ENCODE data around the gene ZBTB46.

ZBTB46 gene

DNA sequence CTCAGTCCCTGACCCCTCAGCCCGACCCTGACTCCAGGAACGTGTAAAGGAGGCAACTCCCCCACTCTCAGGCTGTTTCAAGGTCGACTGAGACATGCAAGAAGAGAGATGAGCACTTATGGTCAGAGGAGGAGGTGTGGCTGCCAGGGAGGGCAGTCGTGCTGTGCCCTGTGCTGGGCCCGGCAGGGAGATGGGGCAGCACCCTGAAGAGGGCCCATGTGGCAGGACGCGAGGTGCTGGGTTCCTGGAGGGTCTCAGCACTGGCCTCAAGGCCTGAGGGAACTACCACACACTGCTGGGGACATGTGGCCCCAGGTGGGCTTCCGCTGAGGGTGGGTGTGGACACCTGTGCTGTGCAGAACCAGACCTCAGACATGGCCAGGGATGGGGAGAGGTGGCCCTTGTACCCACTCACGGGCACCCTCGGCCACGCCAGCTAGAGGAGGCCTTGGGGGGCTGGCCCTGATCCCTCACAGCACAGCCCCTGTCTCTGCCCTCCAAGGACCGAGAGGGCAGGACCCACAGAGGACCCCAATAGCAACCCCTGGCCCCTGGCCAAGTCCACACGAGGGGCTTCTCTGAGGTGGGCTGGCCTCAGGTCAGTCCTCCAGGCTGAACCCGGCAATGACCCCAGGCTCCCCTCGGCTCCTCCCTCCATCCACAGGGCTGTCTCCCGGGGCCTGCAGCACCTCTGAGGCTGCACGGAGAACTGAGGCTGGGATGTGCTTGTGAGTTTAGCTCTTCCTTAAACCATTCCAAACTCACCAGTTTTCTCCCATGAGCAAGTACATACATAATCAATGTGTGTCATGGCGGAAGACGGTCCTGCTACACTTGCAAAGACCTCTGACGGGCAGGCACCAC lies 82.8 kb downstream of the ZBTB46 start:
- DNase-seq (ENCODE audit: low read depth in 3 of 3, low spot score in 1 of 3) = no peak

- no peak for DNase-seq (ENCODE audit: low read depth in 3 of 3, low spot score in 1 of 3)
These were observed 83.4 kb downstream of the ZBTB46 start for GRCh38 chr20:63747622-63748069.

DNA sequence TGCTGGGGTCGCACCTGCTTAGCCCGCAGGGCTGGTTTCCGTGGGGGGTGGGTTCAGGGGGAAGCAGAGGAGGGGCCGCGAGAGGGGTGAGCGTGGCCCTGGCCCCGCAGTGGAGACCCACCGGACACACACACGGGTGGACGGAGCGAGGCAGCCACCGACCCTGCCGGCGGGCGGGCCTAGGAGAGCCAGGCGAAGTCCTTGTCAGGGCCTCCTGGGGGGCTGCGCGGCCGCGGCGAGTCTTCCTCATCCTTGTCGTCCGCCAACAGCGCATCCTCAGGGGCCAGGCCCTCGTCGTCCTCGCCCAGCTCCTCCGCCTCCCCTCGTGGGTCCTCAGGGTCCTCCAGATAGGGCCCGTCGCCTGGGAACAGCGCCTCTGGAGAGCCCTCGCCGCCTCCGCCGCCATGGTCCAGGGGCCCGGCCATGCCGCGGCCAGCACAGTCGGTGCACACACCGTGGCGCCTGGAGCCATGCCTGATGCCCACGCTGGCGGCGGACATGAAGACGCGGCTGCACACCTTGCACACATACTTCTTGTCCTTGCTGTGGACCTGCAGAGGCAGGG lies 84.2 kb downstream of the ZBTB46 start:
- DNase-seq (ENCODE audit: low read depth in 3 of 3, low spot score in 1 of 3) = no peak

- no peak for DNase-seq (ENCODE audit: low read depth in 3 of 3, low spot score in 1 of 3)
These were observed 84.9 kb downstream of the ZBTB46 start for GRCh38 chr20:63745961-63746731.

DNA sequence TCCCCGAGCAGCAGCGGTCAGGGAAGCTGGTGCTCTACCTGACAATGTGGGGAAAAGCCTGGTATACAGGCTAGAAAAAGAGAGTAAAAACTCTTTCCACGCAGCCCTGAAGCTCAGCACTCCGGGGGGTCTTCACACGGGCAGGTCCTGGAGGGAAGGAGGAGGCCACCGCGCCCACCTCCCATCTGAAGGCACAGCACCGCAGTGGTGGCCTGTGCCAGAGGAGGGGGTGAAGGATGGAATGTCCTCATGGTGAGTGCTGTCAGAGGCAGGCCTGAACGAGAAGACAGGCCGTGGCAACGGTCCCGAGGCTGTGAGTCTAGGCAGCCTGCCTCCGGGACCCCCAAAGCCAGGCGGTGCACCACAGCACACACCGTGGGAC lies 85.6 kb downstream of the ZBTB46 start:
- DNase-seq (ENCODE audit: low read depth in 3 of 3, low spot score in 1 of 3) = no peak

GRCh38 chr20:63744574-63745423 lies 86.3 kb downstream of the ZBTB46 start:
- no peak for DNase-seq (ENCODE audit: low read depth in 3 of 3, low spot score in 1 of 3)

GRCh38 chr20:63744158-63744557 lies 86.9 kb downstream of the ZBTB46 start:
- no peak for DNase-seq (ENCODE audit: low read depth in 3 of 3, low spot score in 1 of 3)

DNA sequence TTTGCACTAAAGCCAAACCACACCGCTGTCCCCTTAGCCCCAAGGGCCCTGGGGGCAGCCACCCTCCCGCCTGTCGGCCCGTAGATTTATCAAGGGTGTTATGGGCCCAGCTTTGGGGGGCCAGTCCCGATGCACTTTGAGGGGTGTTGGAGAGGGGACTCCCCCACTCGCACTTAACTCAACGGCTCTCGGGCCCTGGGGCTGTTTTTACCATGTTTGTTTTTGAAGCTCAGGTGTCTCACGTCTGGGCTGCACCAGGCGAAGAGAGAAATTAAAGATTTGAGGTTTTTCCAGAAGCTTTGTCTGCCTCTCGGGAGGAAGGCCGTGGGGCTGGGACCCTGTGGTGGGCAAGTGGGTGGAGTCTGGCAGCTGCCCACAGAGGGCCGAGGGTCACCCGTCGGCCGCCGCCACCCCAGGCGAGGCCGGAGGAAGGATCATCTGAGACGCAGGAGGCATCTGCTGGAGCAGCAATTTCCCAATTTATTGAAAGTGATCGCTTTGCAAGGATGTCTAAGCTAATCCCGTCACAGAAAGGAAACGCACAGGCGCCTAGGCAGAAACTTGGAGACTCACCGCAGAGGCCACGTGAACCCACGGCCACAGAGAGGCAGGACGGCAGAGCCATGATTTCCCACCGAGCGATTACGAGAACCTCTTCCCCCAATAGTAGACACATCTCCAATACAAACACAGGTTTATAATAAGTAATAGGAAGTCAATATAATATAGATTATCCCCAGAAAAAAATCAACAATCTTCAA lies 87.7 kb downstream of the ZBTB46 start:
- DNase-seq (ENCODE audit: low read depth in 3 of 3, low spot score in 1 of 3) = no peak

DNA sequence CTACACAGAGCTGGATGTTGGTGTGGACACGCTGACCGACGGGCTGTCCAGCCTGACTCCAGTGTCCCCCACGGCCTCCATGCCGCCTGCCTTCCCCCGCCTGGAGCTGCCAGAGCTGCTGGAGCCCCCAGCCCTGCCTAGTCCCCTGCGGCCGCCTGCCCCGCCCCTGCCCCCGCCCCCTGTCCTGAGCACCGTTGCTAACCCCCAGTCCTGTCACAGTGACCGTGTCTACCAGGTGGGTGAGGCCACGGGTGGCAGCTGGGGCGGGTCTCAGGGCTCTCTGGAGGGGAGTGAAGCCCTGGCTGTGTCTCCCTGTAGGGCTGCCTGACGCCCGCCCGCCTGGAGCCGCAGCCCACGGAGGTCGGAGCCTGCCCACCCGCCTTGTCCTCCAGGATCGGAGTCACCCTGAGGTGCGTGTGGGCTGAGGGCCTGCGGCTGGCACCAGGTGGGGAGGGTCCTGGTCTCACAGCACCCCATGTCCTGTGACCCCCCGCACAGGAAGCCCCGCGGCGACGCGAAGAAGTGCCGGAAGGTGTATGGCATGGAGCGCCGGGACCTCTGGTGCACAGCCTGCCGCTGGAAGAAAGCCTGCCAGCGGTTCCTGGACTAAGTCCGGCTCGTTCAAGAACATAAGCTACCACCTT lies 88.6 kb downstream of the ZBTB46 start:
- no peak for DNase-seq (ENCODE audit: low read depth in 3 of 3, low spot score in 1 of 3)

DNA sequence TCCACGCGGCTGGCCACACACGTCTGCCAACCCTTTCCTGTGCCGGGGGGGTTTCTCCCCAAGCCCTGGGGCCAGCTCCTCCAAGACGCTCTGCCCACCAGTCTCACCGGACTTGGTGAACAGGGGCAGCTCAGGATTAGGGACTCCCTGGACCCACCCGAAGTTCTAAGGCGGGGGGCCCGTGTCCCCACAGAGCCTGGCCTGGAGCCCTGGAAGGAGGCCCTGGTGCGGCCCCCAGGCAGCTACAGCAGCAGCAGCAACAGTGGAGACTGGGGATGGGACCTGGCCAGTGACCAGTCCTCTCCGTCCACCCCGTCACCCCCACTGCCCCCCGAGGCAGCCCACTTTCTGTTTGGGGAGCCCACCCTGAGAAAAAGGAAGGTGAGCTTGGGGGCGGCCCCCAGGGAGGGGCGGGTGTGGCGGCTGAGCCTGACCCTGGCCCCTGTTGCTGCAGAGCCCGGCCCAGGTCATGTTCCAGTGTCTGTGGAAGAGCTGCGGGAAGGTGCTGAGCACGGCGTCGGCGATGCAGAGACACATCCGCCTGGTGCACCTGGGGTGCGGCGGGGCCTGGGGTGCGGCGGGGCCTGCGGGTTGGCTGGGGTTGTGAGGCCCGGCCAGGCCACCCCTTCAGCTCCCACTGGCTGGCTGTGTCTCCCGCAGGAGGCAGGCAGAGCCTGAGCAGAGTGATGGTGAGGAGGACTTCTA lies 89.2 kb downstream of the ZBTB46 start:
- DNase-seq (ENCODE audit: low read depth in 3 of 3, low spot score in 1 of 3) = no peak

GRCh38 chr20:63741354-63741675 lies 89.7 kb downstream of the ZBTB46 start:
- DNase-seq (ENCODE audit: low read depth in 3 of 3, low spot score in 1 of 3) = no peak

- DNase-seq (ENCODE audit: low read depth in 3 of 3, low spot score in 1 of 3) = no peak
These were observed 90.3 kb downstream of the ZBTB46 start for GRCh38 chr20:63740627-63741353.

- DNase-seq (ENCODE audit: low read depth in 3 of 3, low spot score in 1 of 3) = no peak
These were observed 90.9 kb downstream of the ZBTB46 start for GRCh38 chr20:63740070-63740626.

DNA sequence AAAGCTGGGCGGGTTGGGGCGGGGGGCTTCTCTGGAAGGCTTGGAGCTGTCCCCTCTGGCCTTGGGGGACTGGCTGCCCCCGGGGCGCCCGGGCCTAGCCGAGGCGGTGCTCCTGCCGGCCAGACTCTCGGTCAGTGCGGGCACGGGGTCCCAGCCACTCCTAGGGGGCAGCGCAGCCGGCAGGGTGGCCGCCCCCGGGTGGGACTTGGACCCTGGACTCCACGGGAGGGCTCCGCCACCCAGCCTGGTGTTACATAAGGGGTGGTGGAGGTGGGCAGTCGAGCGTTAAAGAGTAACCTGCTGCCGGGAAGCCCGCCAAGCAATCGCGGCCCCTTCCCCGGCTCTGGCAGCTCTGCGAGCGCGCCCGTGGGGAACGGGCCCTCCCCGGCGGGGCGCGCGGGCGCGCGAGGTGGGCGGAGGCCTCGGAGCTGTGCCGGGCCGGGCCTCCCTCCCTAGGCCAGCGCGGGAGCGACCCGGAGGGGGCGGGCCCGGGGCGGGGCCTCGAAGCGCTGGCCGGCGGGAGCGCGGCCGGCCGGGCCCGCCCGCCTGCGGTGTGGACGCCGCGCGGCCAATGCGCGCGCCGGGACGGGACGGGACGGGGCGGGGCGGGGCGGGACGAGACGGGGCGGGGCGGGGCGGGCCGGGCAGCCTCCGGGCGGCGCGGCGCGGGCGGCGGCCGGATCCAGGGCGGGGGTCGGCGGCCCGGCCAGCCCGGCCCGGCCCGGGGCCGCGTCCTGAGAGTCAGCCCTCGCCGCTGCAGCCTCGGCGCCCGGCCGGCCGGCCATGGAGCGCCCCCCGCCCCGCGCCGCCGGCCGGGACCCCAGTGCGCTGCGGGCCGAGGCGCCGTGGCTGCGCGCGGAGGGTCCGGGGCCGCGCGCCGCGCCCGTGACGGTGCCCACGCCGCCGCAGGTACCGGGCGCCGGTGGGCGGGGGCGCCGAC lies 91.7 kb downstream of the ZBTB46 start, which contains the start of gene SLC2A4RG:
Gene SLC2A4RG (plus strand): TSS at position 647 of the 940 bp plus-strand sequence. CDS start 137 bp downstream, at position 784.
- no peak for DNase-seq (ENCODE audit: low read depth in 3 of 3, low spot score in 1 of 3)

GRCh38 chr20:63738687-63739129 lies 92.4 kb downstream of the ZBTB46 start:
- no peak for DNase-seq (ENCODE audit: low read depth in 3 of 3, low spot score in 1 of 3)

DNA sequence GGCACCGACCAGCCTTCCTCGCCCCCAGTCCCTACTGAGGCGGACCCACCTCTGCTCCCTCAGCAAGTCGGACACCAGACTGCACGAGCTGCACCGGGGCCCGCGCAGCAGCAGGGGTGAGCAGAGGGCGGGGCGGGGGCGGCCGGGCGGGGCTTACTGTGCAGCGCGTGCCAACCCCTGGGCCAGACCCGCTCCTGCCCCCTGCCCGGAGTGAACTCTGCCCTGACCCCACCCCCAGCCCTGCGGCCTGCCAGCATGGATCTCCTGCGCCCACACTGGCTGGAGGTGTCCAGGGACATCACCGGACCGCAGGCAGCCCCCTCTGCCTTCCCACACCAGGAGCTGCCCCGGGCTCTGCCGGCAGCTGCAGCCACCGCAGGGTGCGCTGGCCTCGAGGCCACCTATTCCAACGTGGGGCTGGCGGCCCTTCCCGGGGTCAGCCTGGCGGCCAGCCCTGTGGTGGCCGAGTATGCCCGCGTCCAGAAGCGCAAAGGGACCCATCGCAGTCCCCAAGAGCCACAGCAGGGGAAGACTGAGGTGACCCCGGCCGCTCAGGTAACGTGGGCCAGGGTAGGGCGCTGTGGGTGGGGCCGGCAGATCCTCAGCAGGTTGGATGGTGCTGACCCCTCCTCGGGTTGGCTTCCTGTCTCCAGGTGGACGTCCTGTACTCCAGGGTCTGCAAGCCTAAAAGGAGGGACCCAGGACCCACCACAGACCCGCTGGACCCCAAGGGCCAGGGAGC lies 92.9 kb downstream of the ZBTB46 start:
- DNase-seq (ENCODE audit: low read depth in 3 of 3, low spot score in 1 of 3) = no peak

GRCh38 chr20:63737695-63737944 lies 93.4 kb downstream of the ZBTB46 start:
- DNase-seq (ENCODE audit: low read depth in 3 of 3, low spot score in 1 of 3) = no peak
